T-helper 2 cell treated with Interferon-gamma antibody and Interleukin-4, amounts not matched to agents 5 μg/mL and 100 μg/mL, for 36 hours (primary cell): Measurements from ENCODE around the gene SLC4A4.

Experiments
- DNase-seq: peaks from one replicate; pipeline ENCODE4 v3.0.0; 2021; ENCODE audit warnings: low spot score
- H3K27ac Mint-ChIP-seq: one replicate; pipeline ENCODE4 v1.8.0; 2021; ENCODE audit warnings: mild to moderate bottlenecking, mixed read lengths
- H3K27me3 Mint-ChIP-seq: one replicate; pipeline ENCODE4 v1.8.0; 2021; ENCODE audit warnings: low read depth, mixed read lengths
- H3K36me3 Mint-ChIP-seq: one replicate; pipeline ENCODE4 v1.8.0; 2021; ENCODE audit warnings: low read depth, mixed read lengths
- H3K4me1 Mint-ChIP-seq: one replicate; pipeline ENCODE4 v1.8.0; 2021; ENCODE audit warnings: low read depth, mixed read lengths
- H3K4me3 Mint-ChIP-seq: one replicate; pipeline ENCODE4 v1.8.0; 2022; ENCODE audit warnings: mild to moderate bottlenecking, moderate library complexity, mixed read lengths
- H3K9me3 Mint-ChIP-seq: one replicate; pipeline ENCODE4 v1.8.0; 2021; ENCODE audit warnings: mixed read lengths

Gene SLC4A4

DNA sequence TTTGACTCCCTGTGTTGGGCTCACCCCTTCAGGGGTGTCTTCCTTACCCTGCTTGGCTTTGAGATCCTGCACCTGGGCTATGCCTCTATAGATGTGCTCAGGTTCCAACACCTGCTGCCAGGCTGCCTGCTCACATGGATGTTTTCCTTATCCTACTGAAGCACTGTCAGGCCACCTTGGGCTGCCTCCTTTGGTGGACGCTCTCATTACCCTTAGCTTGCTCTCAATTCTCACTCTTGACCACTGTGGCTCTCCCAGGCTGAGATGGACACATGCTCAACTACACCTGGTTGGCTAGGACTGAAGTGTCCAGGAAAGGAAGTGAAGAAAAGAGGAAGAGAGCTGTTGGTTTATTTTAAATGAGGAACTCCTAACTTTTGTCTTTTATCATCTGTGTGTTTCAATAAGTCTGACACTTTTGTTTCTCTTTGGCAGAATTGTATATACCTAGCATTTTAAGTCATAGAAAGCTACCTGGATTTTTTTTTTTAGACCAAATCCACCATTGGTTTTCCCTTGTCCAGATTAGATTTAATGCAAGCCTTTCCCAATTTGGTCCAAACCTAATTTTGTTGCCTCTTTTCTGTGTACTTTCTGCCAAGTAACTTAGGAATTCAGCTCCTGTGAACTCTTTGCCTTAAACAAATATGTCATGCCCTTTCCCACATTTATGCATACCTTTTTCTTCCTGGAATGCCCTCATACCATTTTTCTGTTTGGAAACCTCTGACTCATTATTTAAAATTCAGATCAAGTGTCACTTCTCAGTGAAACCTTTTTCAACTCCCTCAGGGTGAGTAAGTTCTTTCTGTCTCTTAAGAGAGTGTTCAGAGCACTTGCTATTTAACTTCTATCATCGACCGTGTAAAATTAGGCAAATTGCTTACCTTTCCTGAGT is 269.2 kb downstream of the SLC4A4 start:
- H3K4me3 Mint-ChIP-seq = no peak overlapping the region

DNA sequence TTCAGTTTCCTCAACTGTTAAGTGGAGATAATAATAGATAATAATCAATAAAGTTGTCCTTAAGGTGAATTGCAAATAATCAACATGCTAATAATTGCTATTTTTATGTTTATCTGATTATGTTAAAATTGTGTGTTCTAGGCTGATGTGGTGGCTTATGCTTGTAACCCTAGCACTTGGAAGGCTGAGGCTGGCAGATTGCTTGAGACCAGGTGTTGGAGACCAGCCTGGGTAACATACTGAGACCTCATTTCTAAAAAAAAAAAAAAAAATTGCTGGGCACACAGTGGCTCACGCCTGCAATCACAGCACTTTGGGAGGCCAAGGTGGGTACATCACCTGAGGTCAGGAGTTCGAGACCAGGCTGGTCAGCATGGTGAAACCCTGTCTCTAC is 269.9 kb downstream of the SLC4A4 start:
- Mint-ChIP-seq H3K4me1 (no peaks in the 10 kb centered on the region), H3K36me3 (no peaks in the 10 kb centered on the region), H3K27ac (no peak overlapping the region), H3K4me3 (no peak overlapping the region), H3K27me3 (no peaks in the 10 kb centered on the region), H3K9me3 (peaks cover 8% of the 10 kb centered on the region)
- DNase-seq = no peak

More for the DNA sequence above, 269.2 kb downstream of the SLC4A4 start:
- no peaks in the 10 kb centered on the region for H3K27me3 Mint-ChIP-seq
- H3K27ac Mint-ChIP-seq = no peak overlapping the region
- DNase-seq = no peak
- no peaks in the 10 kb centered on the region for H3K4me1 Mint-ChIP-seq
- no peaks in the 10 kb centered on the region for H3K36me3 Mint-ChIP-seq
- H3K9me3 Mint-ChIP-seq = peaks cover 8% of the 10 kb centered on the region

DNA sequence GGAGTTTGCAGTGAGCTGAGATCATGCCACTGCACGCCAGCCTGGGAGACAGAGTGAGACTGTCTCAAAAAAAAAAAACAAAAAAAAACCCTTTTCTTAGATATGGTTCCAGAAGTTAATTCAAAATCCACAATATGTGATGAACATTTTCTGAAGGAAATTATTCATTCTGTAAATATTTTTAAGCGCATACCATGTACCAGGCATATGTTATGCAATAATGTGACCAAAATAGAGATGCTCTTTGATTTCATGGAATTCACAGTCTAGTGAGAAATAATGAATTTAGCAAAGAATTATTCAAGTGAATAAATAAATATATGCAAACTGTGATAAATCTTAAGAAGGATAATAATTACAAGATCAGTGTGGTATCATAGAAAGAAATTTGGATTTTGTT is 270.3 kb downstream of the SLC4A4 start:
- Mint-ChIP-seq H3K27me3 (no peaks in the 10 kb centered on the region), H3K9me3 (peaks cover 8% of the 10 kb centered on the region), H3K36me3 (no peaks in the 10 kb centered on the region), H3K4me1 (no peaks in the 10 kb centered on the region), H3K4me3 (no peak overlapping the region), H3K27ac (no peak overlapping the region)
- no peak for DNase-seq

DNA sequence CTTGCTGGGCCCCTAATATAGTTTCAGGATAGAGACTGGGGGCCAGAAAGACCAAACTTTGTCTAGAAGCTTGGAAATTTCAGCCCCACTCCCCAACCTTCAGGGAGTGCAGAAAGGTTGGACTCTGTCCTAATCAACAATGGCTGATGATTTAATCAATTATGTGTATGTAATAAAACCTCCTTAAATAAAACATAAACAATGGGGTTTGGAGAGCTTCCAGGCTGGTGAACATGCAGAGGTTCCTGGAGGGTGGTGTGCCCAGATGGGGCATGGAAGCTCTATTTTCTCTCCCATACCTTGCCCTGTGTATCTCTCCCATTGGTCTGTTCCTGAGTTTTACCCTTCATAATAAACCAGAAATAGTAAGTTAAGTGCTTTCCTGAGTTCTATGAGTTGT is 270.8 kb downstream of the SLC4A4 start:
- no peak overlapping the region for H3K27ac Mint-ChIP-seq
- H3K9me3 Mint-ChIP-seq = peaks cover 8% of the 10 kb centered on the region
- no peaks in the 10 kb centered on the region for H3K4me1 Mint-ChIP-seq
- no peak overlapping the region for H3K4me3 Mint-ChIP-seq
- no peak for DNase-seq
- H3K36me3 Mint-ChIP-seq = no peaks in the 10 kb centered on the region
- no peaks in the 10 kb centered on the region for H3K27me3 Mint-ChIP-seq

- Mint-ChIP-seq H3K27ac (no peak overlapping the region), H3K36me3 (no peaks in the 10 kb centered on the region), H3K4me3 (no peak overlapping the region), H3K9me3 (no peaks in the 10 kb centered on the region), H3K4me1 (no peaks in the 10 kb centered on the region), H3K27me3 (no peaks in the 10 kb centered on the region)
- no peak for DNase-seq
Measured at GRCh38 chr4:71614621-71615020, 275.8 kb downstream of the SLC4A4 start.

- Mint-ChIP-seq H3K9me3 (peaks cover 5% of the 10 kb centered on the region), H3K27me3 (no peaks in the 10 kb centered on the region), H3K36me3 (no peaks in the 10 kb centered on the region), H3K4me1 (no peaks in the 10 kb centered on the region), H3K4me3 (no peak overlapping the region), H3K27ac (no peak overlapping the region)
- DNase-seq = no peak
Measured at GRCh38 chr4:71616168-71616811, 277.5 kb downstream of the SLC4A4 start.
